PC-9 (cell line): ENCODE results near the gene ADORA1. TPM values are rescaled to one million over a fixed set of nuclear protein-coding genes. Genes with fewer than 3 reads are reported as not detected.

Experiments used
- BruUV-seq: library from RNA; stranded (reverse); fragments of 400-500 nt; replicated peaks from 2 replicates; lab custom pipeline; 2021; lab: Mats Ljungman, UMichigan
- CTCF ChIA-PET: fragments of 300-600 bp; sonication (Branson Sonifier 250); formaldehyde crosslinking; loops from one replicate; lab custom pipeline; 2022; ENCODE audit warnings: antibody characterized with exemption; lab: Charles Lee
- POLR2A ChIA-PET: fragments of 300-600 bp; sonication (Branson Sonifier 250); formaldehyde crosslinking; loops from one replicate; lab custom pipeline; 2022; ENCODE audit warnings: antibody characterized with exemption; ENCODE audit not compliant: unreplicated experiment; lab: Charles Lee
- DNase-seq, 2 experiments: peaks; one replicate each; pipeline versions ENCODE4 v3.0.0 to v3.0.0-alpha.2; 2015 to 2022; ENCODE audit warnings: mixed read lengths in 1 of 2
- H2AFZ ChIP-seq: fragments of 200-600 bp; sonication (generic); 2 replicates; pipeline ENCODE4 v1.8.1; 2017; ENCODE audit warnings: antibody characterized with exemption
- H3F3A ChIP-seq: fragments of 200-600 bp; sonication (generic); 2 replicates; pipeline ENCODE4 v1.8.1; 2017; ENCODE audit warnings: antibody characterized with exemption, mild to moderate bottlenecking, low read depth; ENCODE audit not compliant: insufficient read depth
- H3K27ac ChIP-seq: fragments of 200-600 bp; sonication (generic); 2 replicates; pipeline ENCODE4 v1.6.1; 2016; ENCODE audit warnings: mixed run types
- H3K27me3 ChIP-seq: fragments of 200-600 bp; sonication (generic); 2 replicates; pipeline ENCODE4 v1.6.1; 2016; ENCODE audit warnings: low read depth, mixed run types; ENCODE audit not compliant: insufficient read depth
- H3K36me3 ChIP-seq: fragments of 200-600 bp; sonication (generic); 2 replicates; pipeline ENCODE4 v1.6.1; 2016; ENCODE audit warnings: low read depth, mixed run types
- H3K4me1 ChIP-seq: fragments of 200-600 bp; sonication (generic); replicated peaks from 2 replicates; pipeline ENCODE4 v1.6.1; 2016; ENCODE audit warnings: mixed run types; ENCODE audit not compliant: insufficient read depth
- H3K4me2 ChIP-seq: fragments of 200-600 bp; sonication (generic); 2 replicates; pipeline ENCODE4 v1.6.1; 2017; ENCODE audit warnings: mixed run types
- H3K4me3 ChIP-seq: fragments of 200-600 bp; sonication (generic); 2 replicates; pipeline ENCODE4 v1.6.1; 2016; ENCODE audit warnings: mixed run types
- H3K79me2 ChIP-seq: fragments of 200-600 bp; sonication (generic); 2 replicates; pipeline ENCODE4 v1.6.1; 2017; ENCODE audit warnings: low read depth, mixed run types
- H3K9me2 ChIP-seq: fragments of 200-600 bp; sonication (generic); 2 replicates; pipeline ENCODE4 v1.8.1; 2017; ENCODE audit warnings: mild to moderate bottlenecking; ENCODE audit not compliant: insufficient read depth
- H3K9me3 ChIP-seq: fragments of 200-600 bp; sonication (generic); 2 replicates; pipeline ENCODE4 v1.8.1; 2016; ENCODE audit warnings: low read depth; ENCODE audit not compliant: insufficient read depth
- H4K20me1 ChIP-seq: fragments of 200-600 bp; sonication (generic); 2 replicates; pipeline ENCODE4 v1.8.1; 2017; ENCODE audit not compliant: insufficient read depth
- EZH2 ChIP-seq: fragments of 200-600 bp; sonication (generic); IDR thresholded peaks from 2 replicates; pipeline ENCODE4 v1.8.0; 2017; ENCODE audit warnings: antibody characterized with exemption, low read depth
- intact Hi-C: fragments of 100-400 bp; cut with micrococcal nuclease; formaldehyde crosslinking; loops from one replicate; pipeline ENCODE4 v1.10.0; 2022; ENCODE audit not compliant: unreplicated experiment
- total RNA-seq: library from RNA; stranded (reverse); gene quantifications from 2 replicates; pipeline ENCODE4 v1.2.3, GENCODE V29; 2021
- TF ChIP-seq, protein P1 (sequence below): fragments of 200-600 bp; sonication (generic); conservative IDR thresholded peaks from 2 replicates; pipeline ENCODE4 v1.6.1; 2017; ENCODE audit warnings: mixed run types, antibody characterized with exemption, mild to moderate bottlenecking, moderate library complexity

Gene ADORA1
- total RNA-seq, 1 experiment from 2014 or later: 8.3 TPM

DNA sequence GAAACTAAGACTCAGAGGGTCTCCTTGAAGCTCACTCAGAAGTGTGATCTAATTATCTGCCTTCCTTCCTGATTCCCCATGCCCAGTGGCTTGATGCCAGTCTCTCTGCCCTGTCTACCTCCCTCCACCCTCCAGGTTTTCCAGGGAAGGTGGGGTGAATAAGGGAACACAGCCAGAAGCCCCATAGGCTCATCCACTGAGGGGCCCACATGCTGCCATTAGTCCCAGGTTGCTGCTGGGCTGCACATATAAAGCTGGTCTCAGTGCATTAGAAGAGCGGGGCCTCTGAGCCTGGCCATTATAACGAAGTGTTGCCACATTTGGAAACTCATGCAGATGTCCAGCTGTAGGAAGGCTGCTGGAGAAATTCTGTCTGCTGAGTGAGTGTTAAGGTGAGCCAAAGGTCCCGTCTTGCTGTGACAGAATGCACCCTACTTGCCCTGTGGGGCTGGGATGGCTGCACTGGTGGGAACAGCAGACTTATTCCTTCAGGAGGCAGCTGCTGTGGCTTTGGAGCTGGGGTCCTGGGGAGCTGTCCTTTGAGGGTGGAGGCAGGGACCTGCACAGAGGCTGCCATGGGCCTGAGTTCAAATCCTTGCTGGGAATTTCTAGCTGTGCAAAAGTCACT lies 2.9 kb downstream of the ADORA1 start:
- Histone ChIP-seq H3F3A (peaks cover 57% of the 10 kb centered on the region), H3K4me3 (peak overlapping the region; percentile 80; the same call in 1 of the 2 replicates), H4K20me1 (no peaks in the 10 kb centered on the region), H3K79me2 (peaks cover 4% of the 10 kb centered on the region), H3K27ac (0 out of 2 replicates have a peak overlapping the region, but pooled peaks have one; percentile 54), H3K4me2 (peak overlapping the region; percentile 100), H2AFZ (no peak overlapping the region), H3K36me3 (no peaks in the 10 kb centered on the region), H3K27me3 (no peaks in the 10 kb centered on the region), H3K9me2 (no peaks in the 10 kb centered on the region), H3K9me3 (no peaks in the 10 kb centered on the region), H3K4me1 (peaks cover 74% of the 10 kb centered on the region)
- ChIA-PET POLR2A (interaction anchor here (0.7 kb wide), 1 partner anchor 415 kb away, joined by 3 read pairs; no protein-coding TSS in a partner anchor), CTCF (interaction anchor here (0.6 to 1.0 kb wide), 3 partner anchors 13 to 80 kb away, joined by 3 read pairs; no protein-coding TSS in a partner anchor)
- TF ChIP-seq, protein P1, sequence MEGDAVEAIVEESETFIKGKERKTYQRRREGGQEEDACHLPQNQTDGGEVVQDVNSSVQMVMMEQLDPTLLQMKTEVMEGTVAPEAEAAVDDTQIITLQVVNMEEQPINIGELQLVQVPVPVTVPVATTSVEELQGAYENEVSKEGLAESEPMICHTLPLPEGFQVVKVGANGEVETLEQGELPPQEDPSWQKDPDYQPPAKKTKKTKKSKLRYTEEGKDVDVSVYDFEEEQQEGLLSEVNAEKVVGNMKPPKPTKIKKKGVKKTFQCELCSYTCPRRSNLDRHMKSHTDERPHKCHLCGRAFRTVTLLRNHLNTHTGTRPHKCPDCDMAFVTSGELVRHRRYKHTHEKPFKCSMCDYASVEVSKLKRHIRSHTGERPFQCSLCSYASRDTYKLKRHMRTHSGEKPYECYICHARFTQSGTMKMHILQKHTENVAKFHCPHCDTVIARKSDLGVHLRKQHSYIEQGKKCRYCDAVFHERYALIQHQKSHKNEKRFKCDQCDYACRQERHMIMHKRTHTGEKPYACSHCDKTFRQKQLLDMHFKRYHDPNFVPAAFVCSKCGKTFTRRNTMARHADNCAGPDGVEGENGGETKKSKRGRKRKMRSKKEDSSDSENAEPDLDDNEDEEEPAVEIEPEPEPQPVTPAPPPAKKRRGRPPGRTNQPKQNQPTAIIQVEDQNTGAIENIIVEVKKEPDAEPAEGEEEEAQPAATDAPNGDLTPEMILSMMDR: no peak
- no peak for TF ChIP-seq EZH2
- BruUV-seq: no TSS peak
- intact Hi-C loops: no loop called here
- DNase-seq: no peak

DNA sequence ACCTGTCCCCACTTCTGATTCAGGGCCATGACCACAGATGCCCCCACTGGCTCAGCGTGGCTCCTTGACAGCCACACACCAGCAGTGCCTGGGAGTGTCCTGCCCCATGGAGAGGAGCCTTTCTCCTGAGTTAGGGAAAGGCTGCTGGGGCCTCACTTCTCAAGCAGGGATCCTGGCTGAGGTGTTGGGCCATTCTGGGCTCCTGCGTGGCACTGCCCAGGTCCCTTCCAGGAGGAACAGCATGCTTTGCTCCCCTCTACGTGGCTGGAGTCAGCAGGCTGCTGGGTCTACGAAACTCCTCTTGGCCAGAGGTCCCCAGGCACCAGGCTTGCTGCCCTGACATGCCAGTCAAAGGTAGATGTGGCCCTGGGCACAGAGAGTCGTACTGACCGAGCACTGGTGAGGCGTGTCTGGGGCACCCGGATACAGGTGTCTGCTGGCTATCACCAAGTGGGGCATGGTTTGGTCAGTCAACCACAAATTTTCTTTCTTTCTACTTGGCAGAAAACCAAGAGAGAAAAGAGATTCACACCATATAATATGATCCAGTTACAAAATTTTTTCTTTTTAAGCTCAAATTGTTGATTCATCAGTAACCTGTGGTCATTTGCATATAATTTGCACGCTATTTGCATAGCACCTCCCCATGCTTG lies 4.1 kb downstream of the ADORA1 start:
- ChIA-PET CTCF (no interaction called here), POLR2A (no interaction called here)
- peaks cover 69% of the 10 kb centered on the region for H3F3A ChIP-seq
- H3K27me3 ChIP-seq: no peaks in the 10 kb centered on the region
- no peak overlapping the region for H3K4me2 ChIP-seq
- H3K9me3 ChIP-seq: no peaks in the 10 kb centered on the region
- H3K4me3 ChIP-seq: no peak overlapping the region
- no TSS peak for BruUV-seq
- no peak for TF ChIP-seq EZH2
- TF ChIP-seq, protein P1: no peak
- H4K20me1 ChIP-seq: no peaks in the 10 kb centered on the region
- no peak overlapping the region for H3K27ac ChIP-seq
- no peaks in the 10 kb centered on the region for H3K36me3 ChIP-seq
- intact Hi-C loops: no loop called here
- peaks cover 5% of the 10 kb centered on the region for H3K79me2 ChIP-seq
- H3K9me2 ChIP-seq: no peaks in the 10 kb centered on the region
- no peak for DNase-seq
- no peak overlapping the region for H2AFZ ChIP-seq
- peaks cover 83% of the 10 kb centered on the region for H3K4me1 ChIP-seq

DNA sequence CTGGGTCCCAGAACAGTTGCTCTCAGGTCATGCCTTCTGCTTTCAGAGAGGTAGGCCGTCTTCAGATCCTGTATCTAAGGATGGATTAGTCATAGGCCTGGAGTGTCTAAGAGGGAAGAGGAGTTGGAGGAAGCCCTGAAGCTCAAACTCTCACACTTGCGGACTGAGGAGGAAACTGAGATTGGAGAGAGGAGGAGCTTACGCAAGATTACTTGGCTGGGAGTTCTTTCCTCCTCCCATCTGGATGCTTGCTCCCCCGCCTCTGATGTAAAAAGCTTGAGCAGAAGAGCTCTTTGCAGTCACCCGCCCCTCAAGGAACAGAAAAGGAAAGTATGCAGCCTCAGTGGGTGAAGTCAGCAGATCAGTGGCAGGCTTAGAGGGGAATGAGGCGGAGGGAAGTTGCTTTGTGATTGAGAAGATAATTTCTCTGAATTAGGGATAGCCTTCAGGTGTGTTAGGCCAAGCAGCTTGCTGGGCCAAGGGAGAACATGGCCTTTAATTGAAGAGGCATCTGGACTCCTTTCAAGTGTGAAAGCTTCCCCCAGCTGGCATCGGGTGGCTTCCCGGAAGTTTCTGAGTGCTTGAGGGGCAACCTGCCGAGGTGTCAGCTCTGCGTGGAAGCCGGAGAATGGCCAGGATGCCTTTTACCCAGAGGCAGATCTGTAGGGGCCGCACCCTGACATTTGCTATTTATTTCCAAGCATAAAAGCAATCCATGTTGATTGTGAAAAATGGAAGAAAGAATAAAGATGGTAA lies 6.6 kb downstream of the ADORA1 start:
- Histone ChIP-seq H2AFZ (no peak overlapping the region), H4K20me1 (no peaks in the 10 kb centered on the region), H3K9me2 (no peaks in the 10 kb centered on the region), H3K4me3 (no peak overlapping the region), H3F3A (peaks cover 69% of the 10 kb centered on the region), H3K4me2 (peak overlapping the region; percentile 51), H3K9me3 (no peaks in the 10 kb centered on the region), H3K27ac (peak overlapping the region; percentile 66), H3K27me3 (no peaks in the 10 kb centered on the region), H3K36me3 (peaks cover 5% of the 10 kb centered on the region; the same call in 1 of the 2 replicates), H3K79me2 (peaks cover 24% of the 10 kb centered on the region), H3K4me1 (peaks cover 73% of the 10 kb centered on the region)
- TF ChIP-seq, protein P1: no peak
- TF ChIP-seq EZH2: no peak
- DNase-seq: peak; percentile 34 to 75
- no TSS peak for BruUV-seq
- ChIA-PET CTCF (interaction anchor here (0.7 to 1.3 kb wide), 2 partner anchors 9 to 295 kb away, joined by 3 read pairs; no protein-coding TSS in a partner anchor), POLR2A (interaction anchor here (0.6 kb wide), 1 partner anchor 1385 kb away, joined by 4 read pairs; no protein-coding TSS in a partner anchor)
- intact Hi-C loops: loop anchor here (2.0 kb wide), 1 partner anchor 19 kb away; no protein-coding TSS in a partner anchor
